Measurements from ENCODE around the gene HTRA3. TPM values are rescaled to one million over a fixed set of nuclear protein-coding genes. Genes with fewer than 3 reads are reported as not detected.

HTRA3 gene
- total RNA-seq, 4 donors from 2014 or later = 56.1 to 82.2 (median 67.2) TPM

DNA sequence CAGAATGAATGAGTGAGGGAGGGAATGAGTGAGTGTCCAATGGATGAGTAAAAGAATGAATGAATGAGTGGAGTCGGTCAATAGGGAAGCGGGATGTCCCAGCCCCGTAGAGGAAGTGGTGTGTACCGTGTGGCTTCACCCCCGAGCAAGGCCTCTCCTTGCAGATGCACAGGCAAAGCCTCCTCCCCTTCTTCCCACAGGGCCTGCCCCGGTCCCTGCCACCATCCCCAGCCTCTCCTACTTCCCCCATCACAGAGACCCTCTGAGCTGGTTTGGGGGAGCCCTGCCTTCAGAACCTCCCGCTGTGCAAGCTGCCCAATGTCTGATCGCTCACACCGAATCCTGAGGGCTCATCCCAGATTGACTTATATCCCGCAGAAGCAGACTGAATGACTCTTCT is 13.6 kb downstream of the HTRA3 start:
- H3K27ac ChIP-seq (replicated peaks in 1 of 4) = no peak overlapping the region
- no peak overlapping the region for H3K4me3 ChIP-seq
- peaks cover 23 to 72% (median 54%) of the 10 kb centered on the region in 4 donors for H3K4me1 ChIP-seq
- 73% methylated on average over 9 of the region's 10 CpGs for WGBS
- no peaks in the 10 kb centered on the region for H3K27me3 ChIP-seq
- intact Hi-C loops (cut with DNase I) = no loop called here
- DNase-seq (ENCODE audit: extremely low spot score) = no peak
- no peaks in the 10 kb centered on the region for H3K9me3 ChIP-seq
- no peak for TF ChIP-seq EP300 (IDR thresholded peaks at IDR 0.05)
- TF ChIP-seq, protein P1, sequence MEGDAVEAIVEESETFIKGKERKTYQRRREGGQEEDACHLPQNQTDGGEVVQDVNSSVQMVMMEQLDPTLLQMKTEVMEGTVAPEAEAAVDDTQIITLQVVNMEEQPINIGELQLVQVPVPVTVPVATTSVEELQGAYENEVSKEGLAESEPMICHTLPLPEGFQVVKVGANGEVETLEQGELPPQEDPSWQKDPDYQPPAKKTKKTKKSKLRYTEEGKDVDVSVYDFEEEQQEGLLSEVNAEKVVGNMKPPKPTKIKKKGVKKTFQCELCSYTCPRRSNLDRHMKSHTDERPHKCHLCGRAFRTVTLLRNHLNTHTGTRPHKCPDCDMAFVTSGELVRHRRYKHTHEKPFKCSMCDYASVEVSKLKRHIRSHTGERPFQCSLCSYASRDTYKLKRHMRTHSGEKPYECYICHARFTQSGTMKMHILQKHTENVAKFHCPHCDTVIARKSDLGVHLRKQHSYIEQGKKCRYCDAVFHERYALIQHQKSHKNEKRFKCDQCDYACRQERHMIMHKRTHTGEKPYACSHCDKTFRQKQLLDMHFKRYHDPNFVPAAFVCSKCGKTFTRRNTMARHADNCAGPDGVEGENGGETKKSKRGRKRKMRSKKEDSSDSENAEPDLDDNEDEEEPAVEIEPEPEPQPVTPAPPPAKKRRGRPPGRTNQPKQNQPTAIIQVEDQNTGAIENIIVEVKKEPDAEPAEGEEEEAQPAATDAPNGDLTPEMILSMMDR (IDR thresholded peaks at IDR 0.05) = no peak
- no peak for TF ChIP-seq POLR2AphosphoS5 (IDR thresholded peaks at IDR 0.05)
- no peak for TF ChIP-seq POLR2A (IDR thresholded peaks at IDR 0.05; ENCODE audit: low read depth)
- peaks cover 0 to 18% (median 5%) of the 10 kb centered on the region in 4 donors for H3K36me3 ChIP-seq

DNA sequence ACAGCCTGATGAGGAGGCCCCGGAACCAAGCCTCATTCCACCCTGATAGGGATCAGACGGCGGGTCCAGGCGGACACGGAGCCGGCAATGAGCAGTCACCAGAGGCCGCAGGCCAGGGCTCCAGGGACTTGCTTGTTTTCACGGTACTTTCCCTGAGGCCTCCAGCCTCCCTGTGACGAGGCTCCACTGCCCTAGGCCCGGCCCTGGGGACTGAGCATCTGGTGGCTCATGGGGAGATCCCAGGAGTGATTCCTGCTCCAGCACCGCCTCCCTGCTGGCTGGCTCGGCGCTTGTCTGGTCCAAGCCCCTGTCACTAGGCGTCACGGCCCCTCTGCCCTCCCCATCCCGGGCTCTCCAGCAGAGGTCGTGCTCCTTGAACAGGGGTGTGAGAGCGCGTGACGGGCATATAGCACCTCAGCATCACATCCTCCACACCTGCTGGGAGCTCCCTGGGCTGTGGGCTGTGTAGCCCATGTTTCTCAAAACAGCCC is 14.1 kb downstream of the HTRA3 start:
- Histone ChIP-seq H3K4me1 (peaks cover 23 to 67% (median 49%) of the 10 kb centered on the region in 4 donors), H3K27ac (replicated peaks in 1 of 4) (peak overlapping the region in 1 of 4 donors; percentile 7), H3K9me3 (no peaks in the 10 kb centered on the region), H3K27me3 (no peaks in the 10 kb centered on the region), H3K36me3 (peaks cover 0 to 18% (median 5%) of the 10 kb centered on the region in 4 donors), H3K4me3 (no peak overlapping the region)
- DNase-seq (ENCODE audit: extremely low spot score) = no peak
- 65% methylated on average over 7 of the region's 20 CpGs for WGBS
- TF ChIP-seq EP300 (IDR thresholded peaks at IDR 0.05) (no peak), POLR2A (IDR thresholded peaks at IDR 0.05; ENCODE audit: low read depth) (no peak), POLR2AphosphoS5 (IDR thresholded peaks at IDR 0.05) (no peak)
- TF ChIP-seq, protein P1 (IDR thresholded peaks at IDR 0.05) = no peak
- intact Hi-C loops (cut with DNase I) = no loop called here

DNA sequence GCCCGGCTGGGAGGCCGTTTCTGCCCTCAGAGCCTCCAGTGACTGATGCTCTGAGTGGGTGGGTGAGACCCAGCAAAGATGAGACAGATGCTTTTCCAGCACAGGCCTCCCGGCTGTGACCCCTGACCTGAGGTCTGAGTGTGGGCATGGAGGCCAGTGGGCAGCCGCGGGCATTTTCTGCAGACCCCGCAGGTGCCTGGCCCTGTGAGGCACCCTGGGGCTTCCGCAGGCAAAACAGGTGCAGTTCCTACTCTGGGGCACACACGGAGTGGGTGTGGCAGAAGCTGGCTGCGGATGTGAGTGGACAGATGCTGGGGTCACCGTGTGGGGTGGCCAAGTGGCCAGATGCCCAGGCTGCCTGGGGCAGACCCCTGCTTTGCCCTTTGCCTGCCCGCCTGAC is 14.8 kb downstream of the HTRA3 start:
- 89% methylated on average over 4 of the region's 11 CpGs for WGBS
- Histone ChIP-seq H3K4me1 (peaks cover 23 to 60% (median 42%) of the 10 kb centered on the region in 4 donors), H3K4me3 (no peak overlapping the region), H3K27me3 (no peaks in the 10 kb centered on the region), H3K27ac (replicated peaks in 1 of 4) (no peak overlapping the region), H3K36me3 (peaks cover 0 to 18% (median 8%) of the 10 kb centered on the region in 4 donors), H3K9me3 (no peaks in the 10 kb centered on the region)
- TF ChIP-seq, protein P1 (IDR thresholded peaks at IDR 0.05) = no peak
- TF ChIP-seq EP300 (IDR thresholded peaks at IDR 0.05) (no peak), POLR2A (IDR thresholded peaks at IDR 0.05; ENCODE audit: low read depth) (no peak)
- intact Hi-C loops (cut with DNase I) = no loop called here
- DNase-seq (ENCODE audit: extremely low spot score) = no peak

DNA sequence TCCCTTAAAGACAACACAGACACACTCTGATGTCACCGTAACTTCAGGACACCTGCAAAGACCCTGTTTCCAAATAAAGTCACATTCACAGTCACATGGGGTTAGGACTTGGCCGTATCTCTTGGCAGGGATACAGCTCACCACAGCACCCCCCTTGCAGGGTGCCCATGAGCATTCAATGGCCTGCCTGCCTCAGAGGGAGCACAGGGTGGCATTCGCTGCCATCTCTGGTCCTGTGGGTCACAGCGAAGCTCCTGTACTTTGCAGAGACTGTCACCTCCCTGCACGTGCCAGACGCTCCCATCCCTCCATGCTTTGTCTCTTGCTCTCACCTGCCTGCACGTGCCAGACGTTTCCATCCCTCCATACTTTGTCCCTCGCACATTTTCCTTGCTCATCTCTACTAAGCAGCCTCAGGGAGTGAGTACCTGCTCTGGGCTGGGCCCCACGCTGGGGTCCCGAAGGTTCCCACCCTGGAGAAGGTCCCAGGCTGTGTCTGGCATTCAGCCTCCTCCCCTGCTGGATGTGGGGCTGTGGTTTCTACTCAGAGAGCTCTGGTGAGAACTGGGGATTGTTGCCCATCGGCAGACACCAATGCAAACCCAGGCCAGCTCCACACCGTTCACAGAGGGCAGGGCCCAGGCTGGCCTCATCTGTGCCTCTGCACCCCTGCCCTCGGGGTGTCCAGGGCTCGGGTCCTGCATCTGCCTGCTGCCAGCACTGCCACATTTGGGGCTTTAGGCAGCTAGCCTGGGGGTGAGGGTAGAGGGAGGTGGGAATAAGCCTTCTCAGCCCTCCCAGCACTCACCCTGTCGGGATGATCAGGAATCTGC is 15.8 kb downstream of the HTRA3 start:
- Histone ChIP-seq H3K9me3 (no peaks in the 10 kb centered on the region), H3K27me3 (no peaks in the 10 kb centered on the region), H3K4me1 (peaks cover 22 to 50% (median 32%) of the 10 kb centered on the region in 4 donors), H3K4me3 (no peak overlapping the region), H3K27ac (replicated peaks in 1 of 4) (no peak overlapping the region), H3K36me3 (peaks cover 0 to 19% (median 12%) of the 10 kb centered on the region in 4 donors)
- no peak for DNase-seq (ENCODE audit: extremely low spot score)
- intact Hi-C loops (cut with DNase I) = no loop called here
- TF ChIP-seq, protein P1 (IDR thresholded peaks at IDR 0.05) = no peak
- no peak for TF ChIP-seq POLR2AphosphoS5 (IDR thresholded peaks at IDR 0.05)
- TF ChIP-seq EP300 (IDR thresholded peaks at IDR 0.05) = no peak
- WGBS = 82% methylated on average over 11 of the region's 16 CpGs

All from esophagus muscularis mucosa (tissue), 4 donors.